HG02970 (cell line): ENCODE measurements around the gene RYR1.
"Not testable (repeated sequence)": the region's sequence is repeated elsewhere in the genome, so short reads cannot be mapped to it uniquely, and the experiment has no call there.

Source experiments
- ATAC-seq: cut with Tn5 transposase; IDR thresholded peaks from one replicate; pipeline ENCODE4 v1.9.1; 2021; ENCODE audit warnings: mild to moderate bottlenecking, moderate library complexity, moderate number of reproducible peaks; ENCODE audit not compliant: unreplicated experiment, low FRiP score

The RYR1 gene

DNA sequence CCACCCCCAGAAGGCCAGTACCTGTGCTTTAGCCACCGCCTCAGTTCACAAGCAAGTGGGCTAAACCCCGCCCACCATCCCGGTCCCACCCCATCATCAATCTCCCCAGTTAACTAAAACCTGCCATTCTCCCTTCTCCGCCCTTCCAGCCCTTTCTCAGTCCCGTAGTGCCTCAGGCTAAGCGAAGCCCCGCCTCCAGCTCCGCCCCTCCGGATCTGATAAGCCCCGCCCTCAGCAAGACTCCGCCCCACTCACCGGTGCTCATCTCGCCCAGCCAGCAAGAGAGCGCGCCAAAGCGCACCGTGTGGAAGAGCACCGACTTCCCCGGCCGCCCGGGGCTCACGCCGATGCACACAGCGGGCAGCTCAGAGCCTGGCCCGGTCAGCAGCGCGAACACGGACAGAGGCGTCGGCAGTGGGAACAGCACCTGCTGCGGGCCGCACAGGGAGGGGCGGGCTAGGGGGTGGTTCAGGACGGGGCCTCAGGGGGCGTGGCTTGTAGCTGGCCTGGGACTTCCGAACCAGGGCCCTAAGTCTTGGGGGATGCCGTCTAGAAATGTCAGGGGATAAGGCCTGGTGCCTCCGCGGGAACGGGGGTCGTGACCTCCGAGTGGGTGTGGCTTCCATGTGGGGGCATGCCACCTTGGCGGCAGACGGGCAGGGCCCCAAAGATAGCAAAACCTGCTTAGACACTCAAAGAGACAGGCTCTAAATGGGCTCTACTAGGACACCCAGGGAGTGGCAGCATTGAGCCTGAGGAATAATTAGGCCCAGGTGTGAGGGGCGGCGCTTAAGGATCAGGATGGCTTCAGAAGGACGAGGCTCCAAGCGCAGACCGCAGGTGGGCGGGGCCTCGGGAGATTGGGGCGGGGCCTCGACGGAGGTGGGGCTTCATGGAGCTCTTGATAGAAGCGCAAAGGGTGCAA lies 162.8 kb downstream of the RYR1 start:
- ATAC-seq, result no peak

DNA sequence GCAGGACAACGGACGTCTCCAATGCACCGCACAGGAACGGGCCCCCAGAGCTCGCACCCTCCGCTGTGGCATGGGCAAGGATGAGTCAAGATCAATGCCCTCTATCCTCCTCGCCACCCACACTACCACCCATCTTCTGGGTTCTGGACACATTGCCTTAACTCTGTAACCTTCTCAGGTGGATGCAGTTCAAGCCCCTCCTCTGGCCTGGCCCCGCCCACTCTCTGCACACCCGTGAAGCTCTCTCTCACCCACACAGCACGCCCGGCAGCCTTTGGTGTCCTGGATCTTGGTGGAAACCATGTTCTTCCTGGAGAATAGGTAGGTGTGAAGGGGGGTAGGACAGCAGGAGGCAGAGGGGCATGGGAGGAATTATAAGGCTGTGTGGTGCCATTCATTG lies 163.6 kb downstream of the RYR1 start:
- ATAC-seq, result no peak

DNA sequence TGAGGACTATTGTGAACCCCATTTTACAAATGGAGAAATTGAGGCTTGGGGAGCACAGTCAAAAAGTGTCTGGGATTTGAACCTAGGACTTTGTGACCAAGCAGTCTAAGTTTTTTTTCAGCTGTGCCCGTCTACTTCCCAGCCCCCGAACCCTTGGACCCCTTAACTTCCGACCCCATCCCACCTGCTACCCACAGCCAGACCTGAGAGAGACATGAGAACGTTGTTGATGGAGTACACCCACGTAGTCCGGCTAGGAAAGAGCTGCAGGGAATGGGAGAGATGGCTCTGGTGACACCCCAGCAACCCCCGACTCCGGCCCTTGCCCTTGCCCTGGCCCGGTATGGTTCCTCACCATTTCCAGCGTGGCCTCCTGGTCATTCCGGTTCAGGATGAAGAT lies 166.2 kb downstream of the RYR1 start:
- no peak for ATAC-seq

DNA sequence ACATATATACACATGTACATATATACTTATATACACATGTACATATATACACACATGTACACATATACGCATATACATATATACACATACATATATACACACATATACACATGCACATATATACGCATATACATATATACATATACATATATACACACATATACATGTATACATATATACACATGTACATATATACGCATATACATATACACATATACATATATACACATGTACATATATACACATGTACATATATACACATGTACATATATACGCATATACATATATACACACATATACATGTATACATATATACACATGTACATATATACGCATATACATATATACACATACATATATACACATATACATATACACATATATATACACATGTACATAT lies 169.4 kb downstream of the RYR1 start:
- not testable (repeated sequence) for ATAC-seq

DNA sequence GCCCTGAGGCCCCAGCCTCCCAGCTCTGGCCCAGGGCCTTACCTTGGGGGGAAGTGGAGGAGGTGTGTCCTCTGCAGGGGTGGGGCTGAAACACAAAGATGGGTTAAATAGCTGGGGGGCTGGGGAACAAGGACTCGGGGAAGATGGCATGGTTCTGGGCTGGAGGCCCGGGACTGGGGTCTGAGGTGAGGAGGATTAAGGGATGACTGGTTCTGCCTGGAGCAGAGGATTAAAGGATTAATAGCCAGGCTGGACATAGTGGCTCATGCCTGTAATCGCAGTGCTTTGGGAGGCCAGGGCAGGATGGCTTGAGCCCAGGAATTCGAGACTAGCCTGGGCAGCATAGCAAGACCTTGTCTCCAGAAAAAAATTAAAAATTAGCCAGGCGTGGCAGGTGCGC lies 172.6 kb downstream of the RYR1 start:
- ATAC-seq, result no peak

DNA sequence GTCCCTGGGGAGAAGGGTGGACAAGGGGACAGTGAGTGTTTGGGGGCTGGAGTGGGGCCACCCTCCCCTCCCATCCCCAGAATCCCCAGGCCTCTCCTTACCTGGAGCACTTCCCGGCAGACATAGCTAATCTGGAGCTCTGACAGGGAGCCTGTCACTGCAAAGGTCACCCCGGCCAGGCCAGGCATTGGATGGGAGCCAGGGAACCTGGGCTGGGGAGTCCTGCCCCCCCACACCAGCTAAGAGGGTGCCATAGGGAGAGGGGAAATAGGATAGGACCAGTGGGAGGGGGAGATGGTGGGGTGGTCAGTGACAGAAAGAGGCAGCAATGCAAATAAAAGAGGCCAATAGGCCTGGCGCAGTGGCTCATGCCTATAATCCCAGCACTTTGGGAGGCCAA lies 180.8 kb downstream of the RYR1 start:
- no peak for ATAC-seq

DNA sequence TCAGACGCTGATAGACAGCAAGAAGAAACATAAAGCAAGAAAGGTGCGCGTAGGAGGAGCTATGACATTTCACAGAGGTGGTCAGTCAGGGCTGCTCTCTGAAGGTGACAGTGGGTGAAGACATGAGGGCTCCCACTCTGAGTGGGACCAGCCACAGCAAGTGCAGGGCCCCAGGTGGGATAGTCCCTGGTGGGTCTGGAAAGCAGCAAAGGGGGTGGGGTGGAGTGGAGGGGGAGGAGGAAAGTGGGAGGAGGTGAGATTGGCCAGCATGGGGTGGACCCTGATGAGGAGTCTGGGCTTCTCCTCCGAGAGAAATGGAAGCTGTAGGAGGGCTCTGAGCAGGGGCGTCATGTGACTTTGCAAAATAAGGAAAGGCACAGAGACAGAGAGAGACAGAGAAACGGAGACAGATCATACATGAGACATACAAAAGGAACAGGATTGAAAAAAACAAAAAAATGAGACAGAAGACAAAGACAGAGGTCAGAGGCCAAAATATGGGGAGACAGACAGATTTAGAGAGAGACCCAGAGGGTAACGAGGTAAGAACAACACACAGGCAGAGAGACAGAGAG lies 181.6 kb downstream of the RYR1 start:
- no peak for ATAC-seq

DNA sequence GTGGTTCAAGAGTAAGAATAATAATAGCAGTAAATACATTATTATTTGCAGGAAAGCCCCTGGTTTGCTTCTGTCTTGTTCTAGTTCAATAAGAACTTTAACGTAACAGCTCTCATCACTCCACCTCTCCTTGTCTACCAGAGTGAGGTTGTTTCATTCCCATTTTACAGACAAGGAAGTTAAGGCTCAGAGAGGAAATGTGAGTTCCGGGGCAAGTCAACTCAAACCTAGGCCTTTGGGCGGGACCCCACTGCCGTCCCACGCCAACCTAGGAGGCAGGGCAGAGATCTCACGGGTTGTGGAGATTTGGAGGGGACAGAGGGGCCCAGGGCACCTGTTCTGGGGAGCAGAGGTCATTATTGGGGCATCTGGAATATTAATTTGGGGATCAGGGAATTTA lies 182.8 kb downstream of the RYR1 start:
- no peak for ATAC-seq

DNA sequence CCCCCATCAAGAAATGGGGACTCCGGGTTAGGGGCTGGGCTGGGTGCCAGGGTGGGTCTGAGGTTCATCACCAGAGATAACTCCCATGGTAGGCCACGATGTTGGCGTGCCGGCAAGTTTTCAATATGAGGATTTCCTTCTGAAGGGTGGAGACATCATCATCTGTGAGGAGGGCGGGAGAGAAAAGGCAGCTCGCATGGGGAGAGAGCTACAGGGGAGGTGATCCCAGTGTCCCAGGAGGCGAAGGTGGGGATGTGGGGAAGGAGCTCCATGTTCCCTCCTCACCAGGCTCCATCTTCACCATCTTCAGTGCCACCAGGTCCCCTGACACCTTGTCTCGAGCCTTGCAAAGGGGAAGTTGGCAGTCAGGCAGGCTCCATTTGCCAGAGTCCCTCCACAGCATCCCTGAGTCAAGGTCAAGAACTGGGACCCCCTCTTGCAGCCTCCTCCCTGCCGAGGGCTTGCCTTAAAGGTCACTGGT lies 183.8 kb downstream of the RYR1 start:
- ATAC-seq, result no peak

DNA sequence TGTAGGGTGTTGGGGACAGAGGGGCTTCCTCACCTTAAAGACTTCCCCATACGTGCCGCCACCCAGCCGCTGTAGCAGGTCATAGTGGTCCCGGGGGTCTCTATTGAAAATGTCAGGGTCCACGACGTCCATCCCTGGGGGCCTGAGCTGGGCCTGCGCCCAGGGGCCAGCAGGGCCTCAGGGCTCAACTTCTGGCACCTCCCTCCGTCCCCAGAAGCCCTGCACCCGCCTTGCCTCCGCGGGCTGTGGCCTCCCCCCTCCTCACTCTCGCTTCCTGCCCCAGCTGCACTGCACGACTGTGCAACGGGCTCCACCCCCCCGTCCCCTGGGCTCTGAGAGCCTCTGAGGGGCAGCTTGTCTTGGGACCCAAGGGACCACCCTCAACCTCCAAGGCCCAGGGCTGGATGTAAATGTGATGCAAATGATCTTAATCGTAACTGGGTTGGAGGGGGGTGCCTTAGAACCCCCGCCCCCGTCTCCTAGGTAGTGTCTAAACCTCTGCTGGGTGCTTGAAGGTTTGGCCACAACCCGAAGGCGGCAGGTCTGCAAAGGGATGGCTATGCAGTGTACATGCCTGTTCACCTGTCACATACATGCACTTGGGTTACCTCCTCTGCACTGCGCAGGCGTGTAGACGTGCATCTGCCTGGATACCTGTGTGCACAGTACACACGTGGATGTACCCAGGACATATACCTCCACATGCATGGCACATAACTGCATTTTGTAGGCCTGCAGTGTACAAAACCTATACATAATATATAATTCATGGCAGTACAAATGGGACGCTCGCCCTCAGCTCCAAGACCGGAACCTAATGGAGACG lies 184.5 kb downstream of the RYR1 start, which contains the start of gene MAP4K1:
TSS of gene MAP4K1 (minus strand) at position 190 of the 826 bp plus-strand sequence. CDS start at position 132, 58 bp downstream.
- ATAC-seq, result peak; percentile 56

DNA sequence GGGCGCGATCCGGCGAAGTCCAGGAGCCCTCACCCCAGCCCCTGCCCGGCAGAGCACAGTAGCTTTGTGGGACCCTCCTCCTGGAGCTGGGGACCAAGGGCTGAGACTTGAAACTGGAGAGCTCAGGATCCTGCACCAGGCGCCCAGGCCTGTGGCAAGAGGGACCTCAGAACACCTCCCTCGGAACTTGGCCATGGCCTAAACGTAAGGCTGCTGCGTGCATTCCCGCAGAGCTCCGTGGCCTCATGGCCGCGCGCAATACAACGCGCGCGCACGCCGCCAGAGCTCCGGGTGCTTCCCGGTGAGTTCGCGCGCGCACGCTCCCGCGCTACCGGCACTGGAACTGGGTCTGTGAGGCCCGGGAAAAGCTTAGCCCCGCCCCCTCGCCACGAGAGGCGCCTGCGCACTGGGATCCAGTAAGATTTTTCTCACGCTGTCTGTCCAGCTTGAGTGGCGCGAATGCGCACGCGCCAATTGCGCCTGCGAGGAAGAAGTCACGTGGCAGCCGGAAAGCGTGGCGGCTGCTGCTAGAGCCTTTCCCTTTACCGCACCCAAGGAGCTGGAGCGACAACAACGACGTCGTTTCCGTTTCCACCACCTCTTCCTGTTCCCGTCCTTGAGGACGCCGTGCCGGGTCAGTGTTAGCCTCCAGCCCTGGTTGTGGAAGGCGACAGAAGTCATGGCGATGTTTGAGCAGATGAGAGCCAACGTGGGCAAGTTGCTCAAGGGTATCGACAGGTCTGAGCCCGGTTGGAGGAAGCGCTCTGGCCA lies 185.3 kb downstream of the RYR1 start, which contains the start of gene EIF3K:
TSS of gene EIF3K (plus strand) at position 599 of the 771 bp plus-strand sequence. CDS start at position 680, 81 bp downstream.
- ATAC-seq, result peak; percentile 62

DNA sequence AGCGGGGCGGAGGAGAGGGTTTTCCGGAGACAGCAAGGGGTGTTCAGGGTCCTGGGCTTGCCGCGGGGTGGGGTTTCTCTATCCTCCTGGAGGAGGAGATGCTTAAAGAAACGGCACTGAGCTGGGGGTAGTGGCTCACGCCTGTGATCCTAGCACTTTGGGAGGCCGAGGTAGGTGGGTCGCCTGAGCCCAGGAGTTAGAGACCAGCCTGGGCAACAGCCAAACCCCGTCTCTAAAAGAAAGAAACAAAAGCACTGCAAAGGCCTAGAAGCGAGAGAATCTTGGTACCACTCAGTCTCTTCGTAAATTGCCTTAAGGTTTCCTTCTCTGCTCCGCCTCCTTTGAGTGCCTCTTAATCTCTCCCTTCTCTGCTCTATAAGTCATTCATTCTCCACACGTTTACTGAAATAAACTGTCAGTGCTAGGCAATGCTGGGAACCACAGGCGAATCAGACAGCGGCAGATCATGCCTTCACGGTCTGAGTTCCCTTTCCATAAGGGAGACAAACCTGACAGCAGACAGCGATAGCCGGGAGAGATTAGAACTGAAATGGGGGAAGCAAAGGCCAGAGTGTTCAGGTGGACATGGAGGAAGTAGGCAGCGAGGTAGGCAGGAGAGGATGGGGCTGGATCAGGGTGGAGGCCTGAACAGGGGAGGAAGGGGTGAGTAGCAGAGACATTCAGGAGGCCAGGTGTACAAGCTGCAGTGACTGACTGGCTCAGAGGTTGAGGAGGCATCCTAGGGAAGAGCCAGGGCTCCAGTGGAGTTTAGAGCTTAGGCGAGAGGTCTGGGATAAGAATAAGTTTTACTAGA lies 186.1 kb downstream of the RYR1 start:
- ATAC-seq, result no peak

DNA sequence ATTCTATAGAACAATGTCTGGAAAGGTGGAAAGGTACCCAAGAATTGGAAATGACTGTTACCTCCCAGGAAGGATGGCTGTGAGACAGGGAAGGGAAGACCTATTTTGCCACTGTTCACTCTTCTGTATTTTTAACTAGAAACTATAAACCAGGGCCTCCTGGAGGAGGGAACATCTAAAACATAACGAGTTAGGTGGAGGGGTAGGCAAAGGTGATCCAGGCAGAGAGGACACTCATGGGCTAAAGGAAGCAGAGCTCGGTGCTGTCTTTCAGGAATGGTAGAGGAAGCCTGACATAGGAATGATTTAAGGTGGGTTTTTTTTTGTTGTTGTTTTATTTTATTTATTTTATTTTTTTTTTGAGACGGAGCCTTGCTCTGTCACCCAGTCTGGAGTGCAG lies 191.3 kb downstream of the RYR1 start:
- ATAC-seq, result no peak

DNA sequence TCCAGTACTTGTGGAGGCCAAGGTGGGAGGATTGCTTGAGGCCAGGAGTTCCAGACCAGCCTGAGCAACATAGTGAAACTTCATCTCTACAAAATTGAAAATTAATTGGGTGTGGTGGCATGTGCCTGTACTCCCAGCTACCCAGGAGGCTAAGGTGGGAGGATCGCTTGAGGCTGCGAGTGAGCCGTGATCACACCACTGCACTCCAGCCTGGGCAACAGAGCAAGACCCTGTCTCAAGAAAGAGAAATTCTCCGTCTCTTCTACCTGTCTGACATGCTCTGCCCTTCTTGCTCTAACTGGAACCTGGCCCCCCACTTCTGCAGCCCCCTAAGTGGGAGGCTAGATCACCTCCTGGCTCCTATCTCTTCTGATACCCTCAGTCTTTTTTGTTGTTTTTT lies 192.9 kb downstream of the RYR1 start:
- ATAC-seq, result no peak

DNA sequence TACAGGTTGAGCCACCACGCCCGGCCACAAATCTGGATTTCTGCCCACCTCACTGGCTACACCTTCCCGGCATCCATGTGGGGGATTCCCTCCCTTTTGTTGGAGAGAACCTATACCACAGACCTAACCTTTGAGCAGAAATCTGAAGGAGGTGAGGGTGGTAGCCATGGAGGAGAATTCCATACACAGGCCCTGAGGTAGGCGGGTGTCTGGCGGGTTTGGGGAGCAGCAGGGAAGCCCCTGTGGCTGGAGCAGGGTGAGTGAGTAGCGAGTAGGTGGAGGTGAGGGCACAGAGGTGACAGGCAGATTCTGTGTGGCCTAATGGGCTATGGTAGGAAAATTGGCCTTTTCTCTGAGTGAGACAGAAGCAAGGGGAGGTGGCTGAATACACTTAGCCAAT lies 196.1 kb downstream of the RYR1 start:
- no peak for ATAC-seq

DNA sequence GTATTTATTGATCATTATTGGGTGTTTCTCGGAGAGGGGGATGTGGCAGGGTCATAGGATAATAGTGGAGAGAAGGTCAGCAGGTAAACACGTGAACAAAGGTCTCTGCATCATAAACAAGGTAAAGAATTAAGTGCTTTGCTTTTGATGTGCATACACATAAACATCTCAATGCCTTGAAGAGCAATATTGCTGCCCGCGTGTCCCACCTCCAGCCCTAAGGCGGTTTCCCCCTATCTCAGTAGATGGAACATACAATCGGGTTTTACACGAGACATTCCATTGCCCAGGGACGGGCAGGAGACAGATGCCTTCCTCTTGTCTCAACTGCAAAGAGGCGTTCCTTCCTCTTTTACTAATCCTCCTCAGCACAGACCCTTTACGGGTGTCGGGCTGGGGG lies 197.8 kb downstream of the RYR1 start:
- ATAC-seq, result not testable (repeated sequence)

DNA sequence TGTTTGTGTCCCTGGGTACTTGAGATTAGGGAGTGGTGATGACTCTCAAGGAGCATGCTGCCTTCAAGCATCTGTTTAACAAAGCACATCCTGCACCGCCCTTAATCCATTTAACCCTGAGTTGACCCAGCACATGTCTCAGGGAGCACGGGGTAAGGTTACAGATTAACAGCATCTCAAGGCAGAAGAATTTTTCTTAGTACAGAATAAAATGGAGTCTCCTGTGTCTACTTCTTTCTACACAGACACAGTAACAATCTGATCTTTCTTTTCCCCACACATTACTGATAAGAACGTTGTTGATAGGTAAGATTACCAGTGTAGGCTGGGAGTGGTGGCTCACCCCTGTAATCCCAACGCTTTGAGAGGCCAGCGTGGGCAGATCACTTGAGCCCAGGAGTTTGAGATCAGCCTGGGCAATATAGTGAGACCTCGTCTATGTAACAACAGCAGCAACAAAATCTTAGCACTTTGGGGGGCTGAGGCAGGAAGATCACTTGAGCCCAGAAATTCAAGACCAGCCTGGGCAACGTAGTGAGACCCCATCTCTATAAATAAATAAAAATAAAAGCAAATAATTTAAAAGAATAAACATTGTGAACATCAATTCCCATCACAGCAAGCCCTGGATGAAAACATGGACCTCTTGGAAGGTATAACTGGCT lies 198.5 kb downstream of the RYR1 start:
- not testable (repeated sequence) for ATAC-seq

DNA sequence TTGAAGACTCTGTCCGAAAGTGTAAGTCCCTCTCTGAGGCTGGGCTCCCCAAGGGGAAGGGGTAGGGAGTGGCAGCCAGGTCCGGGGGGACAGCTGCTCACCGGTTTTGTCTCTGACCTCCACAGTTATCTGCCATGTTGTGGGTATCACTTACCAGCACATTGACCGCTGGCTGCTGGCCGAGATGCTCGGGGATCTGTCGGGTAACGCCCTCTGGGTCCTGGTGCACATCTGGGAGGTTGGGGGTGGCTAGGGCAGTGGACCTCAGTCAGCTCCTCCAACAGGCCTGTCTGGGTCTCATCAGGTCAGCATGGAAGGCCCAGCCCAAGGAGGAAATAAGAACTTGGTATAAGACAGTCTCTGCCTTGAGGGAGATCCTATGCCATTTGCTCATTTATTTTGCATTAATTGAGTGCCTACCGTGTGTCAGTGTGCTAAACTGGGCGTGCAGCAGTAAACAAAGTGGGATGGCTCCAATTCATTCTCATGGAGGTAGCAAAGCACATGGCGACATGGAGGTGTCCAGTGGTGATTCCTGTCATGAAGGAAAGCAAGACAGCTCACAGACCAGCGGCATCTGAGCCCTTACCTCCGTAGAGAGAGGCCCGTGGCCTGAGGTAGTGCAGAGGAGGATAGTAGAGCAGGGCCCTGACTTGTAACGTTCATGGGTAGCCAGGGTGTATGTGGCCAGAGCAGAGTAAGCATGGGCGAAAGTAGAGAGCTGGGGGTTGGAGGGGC lies 199.2 kb downstream of the RYR1 start:
- ATAC-seq, result no peak
